Neural cell (in vitro differentiated cells): ENCODE measurements around the gene ACTBL2. TPM values are rescaled to one million over a fixed set of nuclear protein-coding genes. Genes with fewer than 3 reads are reported as not detected.

Experiments used
- H2AFZ ChIP-seq: fragments of 200-600, 300-800 bp; sonication (generic), shearing (Covaris generic); 2 replicates; pipeline ENCODE4 v1.6.0; 2014; ENCODE audit warnings: low read depth, mild to moderate bottlenecking, antibody characterized with exemption, low read length, moderate library complexity
- H3F3A ChIP-seq: fragments of 200-600 bp; shearing (Covaris generic); 2 replicates; pipeline ENCODE4 v1.6.1; 2016; ENCODE audit warnings: mild to moderate bottlenecking, moderate library complexity, mixed read lengths, antibody characterized with exemption, low read length; ENCODE audit not compliant: insufficient read depth, poor library complexity, severe bottlenecking
- H3K27ac ChIP-seq: fragments of 200-600, 300-800 bp; sonication (generic), shearing (Covaris generic); 2 replicates; pipeline ENCODE4 v1.5.1; 2014; ENCODE audit warnings: mild to moderate bottlenecking, low read length, moderate library complexity
- H3K27me3 ChIP-seq: fragments of 300-800, 200-600 bp; sonication (generic), shearing (Covaris generic); 2 replicates; pipeline ENCODE4 v1.6.0; 2014; ENCODE audit warnings: mild to moderate bottlenecking, low read depth, low read length, moderate library complexity; ENCODE audit not compliant: insufficient read depth
- H3K36me3 ChIP-seq: fragments of 300-800, 200-600 bp; sonication (generic), shearing (Covaris generic); 2 replicates; pipeline ENCODE4 v1.5.1; 2014; ENCODE audit warnings: mild to moderate bottlenecking, antibody characterized with exemption, low read length, moderate library complexity; ENCODE audit not compliant: insufficient read depth
- H3K4me2 ChIP-seq: fragments of 300-800, 200-600 bp; sonication (generic), shearing (Covaris generic); 2 replicates; pipeline ENCODE4 v1.6.0; 2014; ENCODE audit warnings: mild to moderate bottlenecking, low read length
- H3K4me3 ChIP-seq: fragments of 300-800, 200-600 bp; sonication (generic), shearing (Covaris generic); 2 replicates; pipeline ENCODE4 v1.5.1; 2014; ENCODE audit warnings: mild to moderate bottlenecking, low read length, moderate library complexity
- H3K79me2 ChIP-seq: fragments of 200-600 bp; shearing (Covaris generic); replicated peaks from 2 replicates; pipeline ENCODE4 v1.6.0; 2014; ENCODE audit warnings: mild to moderate bottlenecking, low read length, moderate library complexity; ENCODE audit not compliant: insufficient read depth
- H3K9ac ChIP-seq: fragments of 300-800, 200-600 bp; sonication (generic), shearing (Covaris generic); 2 replicates; pipeline ENCODE4 v1.6.1; 2016; ENCODE audit warnings: mild to moderate bottlenecking, low read length, mixed read lengths
- H3K9me2 ChIP-seq: fragments of 200-600 bp; shearing (Covaris generic); 2 replicates; pipeline ENCODE4 v1.6.1; 2016; ENCODE audit warnings: mild to moderate bottlenecking, low read length, mixed read lengths; ENCODE audit not compliant: insufficient read depth
- H3K9me3 ChIP-seq: fragments of 200-600, 300-800 bp; sonication (generic), shearing (Covaris generic); 2 replicates; pipeline ENCODE4 v1.6.1; 2016; ENCODE audit warnings: mild to moderate bottlenecking, mixed run types, low read length, moderate library complexity, mixed read lengths
- H4K20me1 ChIP-seq: fragments of 200-600 bp; shearing (Covaris generic); 2 replicates; pipeline ENCODE4 v1.6.1; 2016; ENCODE audit warnings: mild to moderate bottlenecking, mixed run types; ENCODE audit not compliant: insufficient read depth
- CTCF ChIP-seq: fragments of 450-650 bp; IDR thresholded peaks from 2 replicates; pipeline ENCODE4 v1.5.1; 2014; ENCODE audit warnings: antibody characterized with exemption, mild to moderate bottlenecking, moderate library complexity; ENCODE audit not compliant: poor library complexity, severe bottlenecking
- EP300 ChIP-seq: fragments of 450-650 bp; conservative IDR thresholded peaks from 2 replicates; pipeline ENCODE4 v1.6.1; 2014; ENCODE audit warnings: antibody characterized with exemption, mild to moderate bottlenecking, moderate library complexity; ENCODE audit not compliant: poor library complexity, severe bottlenecking
- EZH2 ChIP-seq: fragments of 200-600, 300-800 bp; shearing (Covaris generic), sonication (generic); IDR thresholded peaks from 2 replicates; pipeline ENCODE4 v1.6.1; 2014; ENCODE audit warnings: antibody characterized with exemption, low read length, borderline replicate concordance, mild to moderate bottlenecking; ENCODE audit not compliant: insufficient read depth, poor library complexity, severe bottlenecking
- MXI1 ChIP-seq: fragments of 450-650 bp; conservative IDR thresholded peaks from 2 replicates; pipeline ENCODE4 v1.6.1; 2014; ENCODE audit warnings: antibody characterized with exemption, mild to moderate bottlenecking; ENCODE audit not compliant: poor library complexity, severe bottlenecking
- POLR2AphosphoS5 ChIP-seq: IDR thresholded peaks from 2 replicates; pipeline ENCODE4 v1.6.1; 2012
- RAD21 ChIP-seq: fragments of 450-650 bp; conservative IDR thresholded peaks from 2 replicates; pipeline ENCODE4 v1.6.1; 2014; ENCODE audit warnings: antibody characterized with exemption, mild to moderate bottlenecking, moderate library complexity
- SMC3 ChIP-seq: fragments of 450-650 bp; conservative IDR thresholded peaks from 2 replicates; pipeline ENCODE4 v1.6.1; 2014; ENCODE audit warnings: antibody characterized with exemption, mild to moderate bottlenecking, moderate library complexity; ENCODE audit not compliant: poor library complexity
- TAF1 ChIP-seq: IDR thresholded peaks from 2 replicates; pipeline ENCODE4 v1.6.1; 2012; ENCODE audit warnings: low read depth
- polyA plus RNA-seq: library from polyadenylated mRNA; depleted of rRNA; stranded (reverse); fragments of >200 nt; gene quantifications from 2 replicates; pipeline ENCODE4 v1.2.3, GENCODE V29; 2014
- TF ChIP-seq, protein P1 (sequence below): IDR thresholded peaks from 2 replicates; pipeline ENCODE4 v1.6.1; 2012; ENCODE audit warnings: borderline replicate concordance

The ACTBL2 gene
- polyA plus RNA-seq, 1 donor from 2014 or later: not detected

GRCh38 chr5:57442080-57442839, 40.4 kb downstream of the ACTBL2 start:
- no peak overlapping the region for H3K27ac ChIP-seq
- no peak overlapping the region for H3K9ac ChIP-seq
- H3K9me2 ChIP-seq: no peaks in the 10 kb centered on the region
- no peak overlapping the region for H2AFZ ChIP-seq
- no peaks in the 10 kb centered on the region for H3K79me2 ChIP-seq
- TF ChIP-seq SMC3 (no peak), EZH2 (no peak), CTCF (no peak), POLR2AphosphoS5 (no peak), RAD21 (no peak), EP300 (no peak), MXI1 (no peak), TAF1 (no peak)
- TF ChIP-seq, protein P1, sequence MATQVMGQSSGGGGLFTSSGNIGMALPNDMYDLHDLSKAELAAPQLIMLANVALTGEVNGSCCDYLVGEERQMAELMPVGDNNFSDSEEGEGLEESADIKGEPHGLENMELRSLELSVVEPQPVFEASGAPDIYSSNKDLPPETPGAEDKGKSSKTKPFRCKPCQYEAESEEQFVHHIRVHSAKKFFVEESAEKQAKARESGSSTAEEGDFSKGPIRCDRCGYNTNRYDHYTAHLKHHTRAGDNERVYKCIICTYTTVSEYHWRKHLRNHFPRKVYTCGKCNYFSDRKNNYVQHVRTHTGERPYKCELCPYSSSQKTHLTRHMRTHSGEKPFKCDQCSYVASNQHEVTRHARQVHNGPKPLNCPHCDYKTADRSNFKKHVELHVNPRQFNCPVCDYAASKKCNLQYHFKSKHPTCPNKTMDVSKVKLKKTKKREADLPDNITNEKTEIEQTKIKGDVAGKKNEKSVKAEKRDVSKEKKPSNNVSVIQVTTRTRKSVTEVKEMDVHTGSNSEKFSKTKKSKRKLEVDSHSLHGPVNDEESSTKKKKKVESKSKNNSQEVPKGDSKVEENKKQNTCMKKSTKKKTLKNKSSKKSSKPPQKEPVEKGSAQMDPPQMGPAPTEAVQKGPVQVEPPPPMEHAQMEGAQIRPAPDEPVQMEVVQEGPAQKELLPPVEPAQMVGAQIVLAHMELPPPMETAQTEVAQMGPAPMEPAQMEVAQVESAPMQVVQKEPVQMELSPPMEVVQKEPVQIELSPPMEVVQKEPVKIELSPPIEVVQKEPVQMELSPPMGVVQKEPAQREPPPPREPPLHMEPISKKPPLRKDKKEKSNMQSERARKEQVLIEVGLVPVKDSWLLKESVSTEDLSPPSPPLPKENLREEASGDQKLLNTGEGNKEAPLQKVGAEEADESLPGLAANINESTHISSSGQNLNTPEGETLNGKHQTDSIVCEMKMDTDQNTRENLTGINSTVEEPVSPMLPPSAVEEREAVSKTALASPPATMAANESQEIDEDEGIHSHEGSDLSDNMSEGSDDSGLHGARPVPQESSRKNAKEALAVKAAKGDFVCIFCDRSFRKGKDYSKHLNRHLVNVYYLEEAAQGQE: no peak
- no peaks in the 10 kb centered on the region for H4K20me1 ChIP-seq
- H3K4me2 ChIP-seq: no peak overlapping the region
- no peak overlapping the region for H3K4me3 ChIP-seq
- H3K27me3 ChIP-seq: no peaks in the 10 kb centered on the region
- no peaks in the 10 kb centered on the region for H3F3A ChIP-seq
- no peaks in the 10 kb centered on the region for H3K9me3 ChIP-seq
- no peaks in the 10 kb centered on the region for H3K36me3 ChIP-seq

- H3F3A ChIP-seq: no peaks in the 10 kb centered on the region
- no peak overlapping the region for H3K4me2 ChIP-seq
- TF ChIP-seq, protein P1: no peak
- TF ChIP-seq SMC3 (no peak), EP300 (no peak), RAD21 (no peak), POLR2AphosphoS5 (no peak), MXI1 (no peak), CTCF (no peak), EZH2 (no peak), TAF1 (no peak)
- H3K79me2 ChIP-seq: no peaks in the 10 kb centered on the region
- H4K20me1 ChIP-seq: no peaks in the 10 kb centered on the region
- H3K9me3 ChIP-seq: no peaks in the 10 kb centered on the region
- H2AFZ ChIP-seq: no peak overlapping the region
- H3K36me3 ChIP-seq: no peaks in the 10 kb centered on the region
- no peak overlapping the region for H3K4me3 ChIP-seq
- H3K27me3 ChIP-seq: no peaks in the 10 kb centered on the region
- H3K27ac ChIP-seq: no peak overlapping the region
- H3K9me2 ChIP-seq: no peaks in the 10 kb centered on the region
- no peak overlapping the region for H3K9ac ChIP-seq
Observed at GRCh38 chr5:57441557-57441956, 41.1 kb downstream of the ACTBL2 start.
